ENCODE measurements around the gene FAM114A2. TPM values are rescaled to one million over a fixed set of nuclear protein-coding genes. Genes with fewer than 3 reads are reported as not detected.
A peak's percentile ranks its signal among the peaks of the same experiment; 100 is the strongest.
"Not testable (repeated sequence)": the region's sequence is repeated elsewhere in the genome, so short reads cannot be mapped to it uniquely, and the experiment has no call there.

The FAM114A2 gene
- polyA plus RNA-seq (ENCODE audit: insufficient read depth in 1 of 5, insufficient read length in 5 of 5, low replicate concordance in 1 of 5) = 10 to 100 TPM; 23.8 to 41.1 (median 34.6) TPM
- long read RNA-seq, donor 1, full-length matches to known transcripts = 8 of 8 reads
- long read RNA-seq, donor 1, partial matches to known transcripts = 0 of 8 reads
- long read RNA-seq, donor 1, other reads (novel, unspliced or antisense) = 0 of 8 reads
- long read RNA-seq, donor 2, full-length matches to known transcripts = 6 of 6 reads
- long read RNA-seq, donor 2, partial matches to known transcripts = 0 of 6 reads
- long read RNA-seq, donor 2, other reads (novel, unspliced or antisense) = 0 of 6 reads
- long read RNA-seq, donor 3, full-length matches to known transcripts = 6 of 6 reads
- long read RNA-seq, donor 3, partial matches to known transcripts = 0 of 6 reads
- long read RNA-seq, donor 3, other reads (novel, unspliced or antisense) = 0 of 6 reads
- long read RNA-seq, donor 4, full-length matches to known transcripts = 3 of 3 reads
- long read RNA-seq, donor 4, partial matches to known transcripts = 0 of 3 reads
- long read RNA-seq, donor 4, other reads (novel, unspliced or antisense) = 0 of 3 reads
- long read RNA-seq, donor 5, full-length matches to known transcripts = 10 of 10 reads
- long read RNA-seq, donor 5, partial matches to known transcripts = 0 of 10 reads
- long read RNA-seq, donor 5, other reads (novel, unspliced or antisense) = 0 of 10 reads
- long read RNA-seq, donor 6, full-length matches to known transcripts = 8 of 8 reads
- long read RNA-seq, donor 6, partial matches to known transcripts = 0 of 8 reads
- long read RNA-seq, donor 6, other reads (novel, unspliced or antisense) = 0 of 8 reads
- long read RNA-seq, donor 7, full-length matches to known transcripts = 12 of 12 reads
- long read RNA-seq, donor 7, partial matches to known transcripts = 0 of 12 reads
- long read RNA-seq, donor 7, other reads (novel, unspliced or antisense) = 0 of 12 reads
- long read RNA-seq, donor 8, full-length matches to known transcripts = 7 of 7 reads
- long read RNA-seq, donor 8, partial matches to known transcripts = 0 of 7 reads
- long read RNA-seq, donor 8, other reads (novel, unspliced or antisense) = 0 of 7 reads

GRCh38 chr5:154038707-154039457 is at the start of gene FAM114A2, which contains the start of gene MFAP3:
Gene FAM114A2 (minus strand): TSS chr5:154038910. CDS start chr5:154034953, 3,957 bp downstream.
Gene MFAP3 (plus strand): TSS chr5:154038967. CDS start chr5:154049723, 10,756 bp downstream.
- DNase-seq = peak; percentile 78

- DNase-seq = no peak
Measured at GRCh38 chr5:154087260-154087659, 48.5 kb upstream of the FAM114A2 start.

- DNase-seq = no peak
Measured at GRCh38 chr5:154086641-154087040, 47.9 kb upstream of the FAM114A2 start.

GRCh38 chr5:154086146-154086545 is 47.4 kb upstream of the FAM114A2 start:
- no peak for DNase-seq

- no peak for DNase-seq
Measured at GRCh38 chr5:154084062-154084639, 45.4 kb upstream of the FAM114A2 start.

GRCh38 chr5:154081246-154081645 is 42.5 kb upstream of the FAM114A2 start:
- DNase-seq = no peak

GRCh38 chr5:154078272-154078671 is 39.6 kb upstream of the FAM114A2 start:
- DNase-seq = peak; percentile 23 to 26

GRCh38 chr5:154077696-154078095 is 39.0 kb upstream of the FAM114A2 start:
- no peak for DNase-seq

GRCh38 chr5:154076240-154076922 is 37.7 kb upstream of the FAM114A2 start:
- DNase-seq = no peak

GRCh38 chr5:154072414-154073171 is 33.9 kb upstream of the FAM114A2 start:
- DNase-seq = peak; percentile 63 to 78

GRCh38 chr5:154071799-154072413 is 33.2 kb upstream of the FAM114A2 start:
- no peak for DNase-seq

- DNase-seq = not testable (repeated sequence)
Measured at GRCh38 chr5:154069854-154070253, 31.1 kb upstream of the FAM114A2 start.

- no peak for DNase-seq
Measured at GRCh38 chr5:154065971-154066370, 27.3 kb upstream of the FAM114A2 start.

- no peak for DNase-seq
Measured at GRCh38 chr5:154063372-154063771, 24.7 kb upstream of the FAM114A2 start.

GRCh38 chr5:154060606-154061005 is 21.9 kb upstream of the FAM114A2 start:
- no peak for DNase-seq

GRCh38 chr5:154059583-154059982 is 20.9 kb upstream of the FAM114A2 start:
- DNase-seq = no peak

- DNase-seq = no peak
Measured at GRCh38 chr5:154059039-154059430, 20.3 kb upstream of the FAM114A2 start.

GRCh38 chr5:154058055-154059038 is 19.6 kb upstream of the FAM114A2 start:
- no peak for DNase-seq

Data from right lung (tissue), 10 donors.